Neuronal stem cell (in vitro differentiated cells): Measurements from ENCODE around the gene RALGDS.

Source experiments
- DNase-seq: peaks from one replicate; pipeline ENCODE4 v3.0.0-alpha.2; 2013; ENCODE audit warnings: low spot score
- H2AFZ ChIP-seq: one replicate; pipeline ENCODE4 v1.6.1; 2013; ENCODE audit warnings: mild to moderate bottlenecking, low read length, inconsistent platforms
- H2AK5ac ChIP-seq: 2 replicates; pipeline ENCODE4 v1.6.1; 2013; ENCODE audit warnings: low read depth, mild to moderate bottlenecking, inconsistent platforms, low read length, moderate library complexity, mixed read lengths
- H2BK120ac ChIP-seq: 2 replicates; pipeline ENCODE4 v1.6.1; 2013; ENCODE audit warnings: low read depth, mild to moderate bottlenecking, inconsistent platforms, low read length, moderate library complexity, mixed read lengths
- H2BK12ac ChIP-seq: one replicate; pipeline ENCODE4 v1.6.1; 2013; ENCODE audit warnings: low read length, inconsistent platforms
- H2BK15ac ChIP-seq: 2 replicates; pipeline ENCODE4 v1.6.1; 2013; ENCODE audit warnings: mild to moderate bottlenecking, low read length, inconsistent platforms, mixed read lengths
- H2BK5ac ChIP-seq: one replicate; pipeline ENCODE4 v1.6.1; 2013; ENCODE audit warnings: inconsistent platforms, mild to moderate bottlenecking, low read length, moderate library complexity
- H3K14ac ChIP-seq: one replicate; pipeline ENCODE4 v1.6.1; 2013; ENCODE audit warnings: low read length, inconsistent platforms
- H3K18ac ChIP-seq: 2 replicates; pipeline ENCODE4 v1.6.1; 2013; ENCODE audit warnings: low read length, inconsistent platforms
- H3K23ac ChIP-seq: 2 replicates; pipeline ENCODE4 v1.6.1; 2013; ENCODE audit warnings: low read depth, mild to moderate bottlenecking, mixed read lengths, low read length, inconsistent platforms; ENCODE audit not compliant: poor library complexity
- H3K27ac ChIP-seq: replicated peaks from 3 replicates; pipeline ENCODE4 v1.5.1; 2013; ENCODE audit warnings: low read length, inconsistent platforms
- H3K27me3 ChIP-seq, 3 experiments: 2 replicates each; pipeline ENCODE4 v1.6.1; 2013; ENCODE audit warnings: low read length in 3 of 3, mild to moderate bottlenecking in 2 of 3, inconsistent platforms in 1 of 3, low read depth in 1 of 3, mixed read lengths in 1 of 3, moderate library complexity in 1 of 3; ENCODE audit not compliant: control insufficient read depth in 3 of 3, insufficient read depth in 3 of 3
- H3K36me3 ChIP-seq, 2 donors: replicated peaks in 1 of 2; 2 replicates each; pipeline ENCODE4 v1.6.1; 2013; ENCODE audit warnings: low read length in 2 of 2; ENCODE audit not compliant: control insufficient read depth in 2 of 2, insufficient read depth in 2 of 2
- H3K4ac ChIP-seq: 2 replicates; pipeline ENCODE4 v1.6.1; 2013; ENCODE audit warnings: inconsistent platforms, mild to moderate bottlenecking, low read length, moderate library complexity
- H3K4me1 ChIP-seq, 2 donors: 1 replicate in 1 of 2; 2 replicates in 1 of 2; pipeline ENCODE4 v1.6.1; 2013; ENCODE audit warnings: low read length in 2 of 2, low read depth in 1 of 2; ENCODE audit not compliant: control insufficient read depth in 2 of 2, insufficient read depth in 1 of 2
- H3K4me2 ChIP-seq: one replicate; pipeline ENCODE4 v1.6.1; 2013; ENCODE audit warnings: mild to moderate bottlenecking, low read length, inconsistent platforms; ENCODE audit not compliant: insufficient read depth, poor library complexity, severe bottlenecking
- H3K4me3 ChIP-seq, 2 donors: 2 replicates each; pipeline ENCODE4 v1.5.1; 2013; ENCODE audit warnings: low read length in 2 of 2, mild to moderate bottlenecking in 2 of 2, inconsistent platforms in 1 of 2, moderate library complexity in 1 of 2
- H3K79me1 ChIP-seq: one replicate; pipeline ENCODE4 v1.6.1; 2013; ENCODE audit warnings: low read depth, mild to moderate bottlenecking, inconsistent platforms, low read length, moderate library complexity
- H3K9ac ChIP-seq: one replicate; pipeline ENCODE4 v1.6.1; 2013; ENCODE audit warnings: mild to moderate bottlenecking, low read depth, low read length, inconsistent platforms; ENCODE audit not compliant: poor library complexity
- H3K9me3 ChIP-seq, 2 donors: replicated peaks in 1 of 2; 2 replicates each; pipeline versions ENCODE3 to v1.6.1; 2013; ENCODE audit warnings: low read length in 2 of 2, mild to moderate bottlenecking in 2 of 2, inconsistent platforms in 1 of 2, low read depth in 1 of 2, mixed read lengths in 1 of 2, moderate library complexity in 1 of 2; ENCODE audit not compliant: control insufficient read depth in 2 of 2, insufficient read depth in 1 of 2
- H4K8ac ChIP-seq: one replicate; pipeline ENCODE4 v1.6.1; 2013; ENCODE audit warnings: low read depth, mild to moderate bottlenecking, inconsistent platforms, low read length, moderate library complexity
- H4K91ac ChIP-seq: one replicate; pipeline ENCODE4 v1.6.1; 2013; ENCODE audit warnings: low read length, low read depth, mild to moderate bottlenecking, inconsistent platforms; ENCODE audit not compliant: poor library complexity
- WGBS, 2 donors: extraction: QIAGEN DNeasy Blood & Tissue Kit; methylation state at CpG; one replicate each; pipeline ENCODE4 v1.1.7; 2013; ENCODE audit warnings: missing lambda C conversion rate in 2 of 2, mixed read lengths in 1 of 2; ENCODE audit not compliant: insufficient read length in 2 of 2, insufficient replicate concordance in 1 of 2; ENCODE audit errors: extremely low coverage in 2 of 2; 5-methylcytosine and 5-hydroxymethylcytosine counted together

RALGDS gene

GRCh38 chr9:133067813-133068212 lies 53.2 kb downstream of the RALGDS start:
- Histone ChIP-seq H3K4me3 (no peak overlapping the region), H3K36me3 (peaks cover 0 to 11% of the 10 kb centered on the region in 2 donors), H2AFZ (no peak overlapping the region), H3K4me1 (no peaks in the 10 kb centered on the region), H2BK120ac (no peak overlapping the region), H4K91ac (no peak overlapping the region), H3K4me2 (no peak overlapping the region), H3K27me3 (no peaks in the 10 kb centered on the region), H2AK5ac (no peak overlapping the region), H4K8ac (no peak overlapping the region), H3K14ac (no peak overlapping the region), H3K9me3 (no peaks in the 10 kb centered on the region), H3K23ac (no peak overlapping the region), H3K9ac (no peak overlapping the region), H2BK15ac (no peak overlapping the region), H2BK5ac (no peak overlapping the region), H3K4ac (no peak overlapping the region), H3K27ac (no peak overlapping the region), H3K18ac (peak overlapping the region; percentile 28), H3K79me1 (peaks cover 4% of the 10 kb centered on the region), H2BK12ac (no peak overlapping the region)
- DNase-seq, result no peak
- WGBS, 2 donors, result no CpG with 5 or more reads among the region's 11 CpGs

GRCh38 chr9:133067006-133067405 lies 54.0 kb downstream of the RALGDS start:
- H3K27ac ChIP-seq, result no peak overlapping the region
- H3K23ac ChIP-seq, result no peak overlapping the region
- no peak overlapping the region for H2AK5ac ChIP-seq
- no peaks in the 10 kb centered on the region for H3K9me3 ChIP-seq
- H4K91ac ChIP-seq, result no peak overlapping the region
- no peak for DNase-seq
- no peak overlapping the region for H3K4me2 ChIP-seq
- peaks cover 4% of the 10 kb centered on the region for H3K79me1 ChIP-seq
- H3K27me3 ChIP-seq, result no peaks in the 10 kb centered on the region
- peaks cover 0 to 11% of the 10 kb centered on the region in 2 donors for H3K36me3 ChIP-seq
- no peak overlapping the region for H3K4ac ChIP-seq
- H2AFZ ChIP-seq, result no peak overlapping the region
- H3K14ac ChIP-seq, result no peak overlapping the region
- no peak overlapping the region for H3K18ac ChIP-seq
- no CpG with 5 or more reads among the region's 11 CpGs for WGBS, 2 donors
- no peak overlapping the region for H4K8ac ChIP-seq
- no peak overlapping the region for H2BK5ac ChIP-seq
- no peaks in the 10 kb centered on the region for H3K4me1 ChIP-seq
- no peak overlapping the region for H3K9ac ChIP-seq
- H2BK15ac ChIP-seq, result no peak overlapping the region
- no peak overlapping the region for H2BK12ac ChIP-seq
- no peak overlapping the region for H2BK120ac ChIP-seq
- peak overlapping the region in 1 of 2 donors; percentile 47 for H3K4me3 ChIP-seq

- no CpG with 5 or more reads among the region's 25 CpGs for WGBS, 2 donors
- Histone ChIP-seq H4K91ac (no peak overlapping the region), H4K8ac (no peak overlapping the region), H2BK12ac (no peak overlapping the region), H2BK5ac (peak overlapping the region; percentile 39), H3K9ac (no peak overlapping the region), H3K9me3 (no peaks in the 10 kb centered on the region), H2BK120ac (no peak overlapping the region), H3K27ac (no peak overlapping the region), H3K23ac (no peak overlapping the region), H2BK15ac (no peak overlapping the region), H3K4me3 (no peak overlapping the region), H3K14ac (no peak overlapping the region), H3K4me1 (peaks cover 1 to 2% of the 10 kb centered on the region in 2 donors), H3K36me3 (peaks cover 0 to 10% of the 10 kb centered on the region in 2 donors), H3K27me3 (no peaks in the 10 kb centered on the region), H2AFZ (no peak overlapping the region), H3K18ac (no peak overlapping the region), H3K79me1 (peaks cover 4% of the 10 kb centered on the region), H3K4me2 (no peak overlapping the region), H2AK5ac (peak overlapping the region; percentile 70), H3K4ac (no peak overlapping the region)
- no peak for DNase-seq
These were observed 54.7 kb downstream of the RALGDS start for GRCh38 chr9:133066181-133066983.

GRCh38 chr9:133065070-133065388 lies 56.0 kb downstream of the RALGDS start:
- Histone ChIP-seq H3K4me3 (no peak overlapping the region), H2BK15ac (no peak overlapping the region), H3K79me1 (peaks cover 4% of the 10 kb centered on the region), H2BK12ac (no peak overlapping the region), H3K23ac (no peak overlapping the region), H3K27me3 (no peaks in the 10 kb centered on the region), H3K27ac (no peak overlapping the region), H2AK5ac (no peak overlapping the region), H4K91ac (no peak overlapping the region), H2AFZ (no peak overlapping the region), H3K4me1 (peaks cover 10 to 13% of the 10 kb centered on the region in 2 donors), H3K9me3 (no peaks in the 10 kb centered on the region), H3K4me2 (no peak overlapping the region), H3K4ac (no peak overlapping the region), H2BK5ac (peak overlapping the region; percentile 39), H3K14ac (no peak overlapping the region), H3K9ac (no peak overlapping the region), H4K8ac (no peak overlapping the region), H2BK120ac (no peak overlapping the region), H3K36me3 (peaks cover 0 to 10% of the 10 kb centered on the region in 2 donors), H3K18ac (no peak overlapping the region)
- no peak for DNase-seq
- WGBS, 2 donors, result no CpG with 5 or more reads among the region's 17 CpGs
